CD4-positive, alpha-beta T cell treated with Interleukin-15 for 1 hour (primary cell): ENCODE data around the gene PPARA.

Experiments
- DNase-seq: peaks from one replicate; pipeline ENCODE4 v3.0.0-alpha.2; 2020

PPARA gene

DNA sequence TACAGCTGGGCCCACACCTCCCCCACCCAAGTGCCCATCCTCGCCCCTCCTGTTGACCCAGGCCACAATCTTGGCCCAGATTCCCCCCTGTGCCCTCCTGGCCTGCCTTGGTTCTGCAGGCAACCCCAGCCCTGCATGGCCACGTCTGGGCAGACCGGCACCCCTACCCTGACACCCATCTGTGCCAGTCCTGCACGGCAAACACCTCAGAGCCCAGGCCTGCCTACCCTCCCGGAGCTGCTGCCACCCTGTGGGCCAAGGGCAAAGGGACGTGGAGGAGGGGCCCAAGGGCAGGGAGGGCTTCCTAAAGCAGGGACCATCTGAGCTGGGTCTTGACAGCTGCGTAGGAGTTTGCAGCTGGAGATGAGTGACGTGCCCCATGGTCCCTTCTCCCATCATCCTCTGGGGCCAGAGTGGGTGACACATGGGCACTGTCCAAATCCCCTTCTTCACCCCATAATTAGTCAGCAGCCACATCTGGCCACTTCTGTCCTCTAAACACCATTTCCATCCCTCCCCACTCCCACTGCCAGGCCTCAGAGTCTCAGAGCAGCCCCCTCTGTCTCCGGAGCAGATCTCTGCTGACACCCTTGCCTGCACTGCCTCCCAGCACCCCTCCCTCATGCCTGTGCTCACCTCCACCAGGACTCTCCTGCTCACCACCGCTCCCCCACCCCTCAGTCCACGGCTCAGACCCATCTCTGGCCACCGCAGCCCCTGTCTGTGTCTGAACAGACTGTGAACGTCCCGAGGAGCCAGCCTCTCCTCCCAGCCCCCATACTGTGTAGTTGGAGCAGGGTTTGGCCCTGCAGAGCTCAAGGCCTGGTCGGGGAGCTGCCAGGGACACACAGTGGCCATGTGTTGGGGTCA lies 35.6 kb upstream of the PPARA start:
- no peak for DNase-seq

- no peak for DNase-seq
Observed at GRCh38 chr22:46115388-46115678, 35.0 kb upstream of the PPARA start.

GRCh38 chr22:46115755-46116490 lies 34.4 kb upstream of the PPARA start:
- DNase-seq, result no peak

GRCh38 chr22:46116491-46116958 lies 33.8 kb upstream of the PPARA start:
- peak; percentile 86 for DNase-seq

DNA sequence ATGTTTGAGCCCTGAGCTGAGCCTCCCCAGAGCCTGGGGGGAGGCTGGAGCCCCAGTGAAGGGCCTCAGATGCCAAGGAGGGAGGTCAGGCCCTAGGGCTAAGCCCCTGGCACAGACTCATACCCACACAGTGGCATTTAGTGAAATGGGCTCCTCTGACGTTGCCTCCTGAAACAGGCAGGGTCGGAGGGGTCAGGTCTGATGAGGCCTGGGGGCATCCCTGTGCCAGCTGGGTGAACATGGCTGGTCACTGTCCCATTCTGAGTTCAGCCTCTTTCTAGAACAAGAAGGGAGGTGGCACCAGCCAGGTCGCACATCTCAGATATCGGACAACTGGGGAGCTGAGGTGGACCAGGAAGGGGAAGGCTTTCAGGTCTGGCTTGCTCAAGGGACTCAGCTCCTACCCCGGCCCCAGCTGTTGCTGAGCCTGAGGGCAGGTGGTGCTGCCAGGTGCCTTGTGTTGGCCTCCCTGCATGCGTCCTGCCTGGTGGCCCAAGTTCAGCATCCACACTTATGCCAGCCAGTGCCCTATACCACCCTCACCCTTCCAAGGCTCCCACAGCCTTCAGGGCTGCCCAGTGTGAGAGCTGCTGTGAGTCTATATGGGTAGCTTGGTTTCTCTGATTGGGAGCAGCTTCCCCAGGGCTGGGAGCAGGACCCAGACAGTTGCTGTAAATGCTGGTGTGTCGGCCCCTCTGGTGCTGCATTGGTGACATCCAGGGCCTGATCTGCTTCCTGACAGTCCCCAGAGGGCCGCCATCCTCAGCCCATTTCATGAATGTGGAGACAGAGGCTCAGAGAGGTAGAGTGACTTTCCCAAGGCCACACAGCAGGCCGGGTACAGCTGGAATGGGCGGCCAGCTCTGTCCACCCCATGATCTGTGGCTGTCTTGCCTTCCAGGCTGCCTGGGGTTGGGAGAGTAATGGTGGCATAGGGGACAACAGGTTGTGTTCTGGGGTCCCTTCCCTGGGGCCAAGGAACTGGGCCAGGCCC lies 32.8 kb upstream of the PPARA start:
- no peak for DNase-seq

DNA sequence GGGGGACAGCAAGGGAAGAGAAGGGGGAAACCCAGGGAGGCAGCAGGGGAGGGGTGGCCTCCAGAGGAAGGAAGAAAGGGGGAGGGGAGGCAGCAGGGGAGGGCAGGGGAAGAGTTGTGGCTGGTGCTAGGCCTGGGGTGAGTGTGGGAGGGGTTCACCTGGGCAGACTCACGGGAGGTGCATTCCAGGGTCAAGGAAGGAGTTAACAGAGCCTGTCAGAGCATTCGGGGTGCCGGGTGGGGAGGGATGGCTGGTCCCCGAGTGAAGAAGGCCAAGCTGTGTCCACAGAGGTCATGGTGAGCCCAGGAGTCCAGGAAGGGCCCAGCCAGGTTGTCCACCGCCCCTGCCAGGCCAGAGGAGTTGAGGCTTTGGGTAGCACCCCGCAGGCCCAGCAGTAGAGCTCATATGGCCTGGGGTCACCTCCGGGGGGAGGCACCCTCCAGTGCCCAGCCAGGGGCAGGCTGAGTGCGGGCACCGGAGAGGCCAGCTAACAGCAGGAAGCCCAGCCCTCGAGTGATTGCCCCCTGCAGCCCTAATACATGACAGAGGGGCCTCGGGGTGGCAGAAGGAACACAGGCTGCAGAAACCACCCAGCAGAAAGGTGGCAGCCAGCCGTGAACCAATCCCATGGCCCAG lies 31.1 kb upstream of the PPARA start:
- no peak for DNase-seq

GRCh38 chr22:46119729-46120419 lies 30.5 kb upstream of the PPARA start:
- DNase-seq, result no peak

GRCh38 chr22:46120420-46120737 lies 29.9 kb upstream of the PPARA start:
- no peak for DNase-seq

- DNase-seq, result no peak
Observed at GRCh38 chr22:46121079-46121478, 29.2 kb upstream of the PPARA start.

GRCh38 chr22:46121523-46122287 lies 28.6 kb upstream of the PPARA start:
- no peak for DNase-seq

GRCh38 chr22:46122511-46122971 lies 27.8 kb upstream of the PPARA start:
- peak; percentile 63 for DNase-seq

GRCh38 chr22:46122980-46123693 lies 27.2 kb upstream of the PPARA start:
- no peak for DNase-seq

DNA sequence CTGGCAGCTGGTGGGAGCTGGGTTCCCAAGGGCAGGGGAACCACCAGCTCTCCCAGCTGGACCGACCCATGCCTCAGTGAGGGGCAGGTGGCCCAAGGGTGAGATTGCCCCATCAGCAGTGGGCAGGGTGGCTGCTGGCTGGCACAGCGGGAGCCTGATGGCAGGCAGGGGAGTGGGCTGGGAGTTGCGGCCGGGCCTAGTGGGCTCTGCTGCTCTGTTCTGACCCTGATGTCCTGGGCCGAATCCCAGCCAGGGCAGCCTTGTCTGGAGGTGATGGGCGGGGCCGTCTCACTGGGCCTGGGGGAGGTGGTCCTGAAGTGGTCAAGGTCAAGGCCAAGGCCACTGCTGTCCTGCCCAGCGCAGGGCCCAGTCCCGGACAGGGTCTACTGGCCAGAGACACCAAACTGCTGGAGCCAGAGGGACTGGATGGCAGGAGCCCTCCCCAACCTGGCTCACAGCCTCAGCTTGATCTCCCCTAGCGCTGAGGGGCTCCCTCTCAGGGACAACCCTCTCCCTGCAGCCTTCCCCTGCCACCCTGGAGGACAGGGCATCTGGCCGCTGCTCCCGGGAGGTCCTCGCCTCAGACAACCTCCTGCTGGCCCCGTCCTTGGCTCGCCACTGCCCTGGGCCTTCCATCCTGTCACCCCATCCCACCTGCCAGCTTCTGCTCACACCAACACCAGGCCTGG lies 26.5 kb upstream of the PPARA start:
- no peak for DNase-seq

- no peak for DNase-seq
Observed at GRCh38 chr22:46124383-46125144, 25.8 kb upstream of the PPARA start.

GRCh38 chr22:46125311-46125710 lies 25.0 kb upstream of the PPARA start:
- no peak for DNase-seq

DNA sequence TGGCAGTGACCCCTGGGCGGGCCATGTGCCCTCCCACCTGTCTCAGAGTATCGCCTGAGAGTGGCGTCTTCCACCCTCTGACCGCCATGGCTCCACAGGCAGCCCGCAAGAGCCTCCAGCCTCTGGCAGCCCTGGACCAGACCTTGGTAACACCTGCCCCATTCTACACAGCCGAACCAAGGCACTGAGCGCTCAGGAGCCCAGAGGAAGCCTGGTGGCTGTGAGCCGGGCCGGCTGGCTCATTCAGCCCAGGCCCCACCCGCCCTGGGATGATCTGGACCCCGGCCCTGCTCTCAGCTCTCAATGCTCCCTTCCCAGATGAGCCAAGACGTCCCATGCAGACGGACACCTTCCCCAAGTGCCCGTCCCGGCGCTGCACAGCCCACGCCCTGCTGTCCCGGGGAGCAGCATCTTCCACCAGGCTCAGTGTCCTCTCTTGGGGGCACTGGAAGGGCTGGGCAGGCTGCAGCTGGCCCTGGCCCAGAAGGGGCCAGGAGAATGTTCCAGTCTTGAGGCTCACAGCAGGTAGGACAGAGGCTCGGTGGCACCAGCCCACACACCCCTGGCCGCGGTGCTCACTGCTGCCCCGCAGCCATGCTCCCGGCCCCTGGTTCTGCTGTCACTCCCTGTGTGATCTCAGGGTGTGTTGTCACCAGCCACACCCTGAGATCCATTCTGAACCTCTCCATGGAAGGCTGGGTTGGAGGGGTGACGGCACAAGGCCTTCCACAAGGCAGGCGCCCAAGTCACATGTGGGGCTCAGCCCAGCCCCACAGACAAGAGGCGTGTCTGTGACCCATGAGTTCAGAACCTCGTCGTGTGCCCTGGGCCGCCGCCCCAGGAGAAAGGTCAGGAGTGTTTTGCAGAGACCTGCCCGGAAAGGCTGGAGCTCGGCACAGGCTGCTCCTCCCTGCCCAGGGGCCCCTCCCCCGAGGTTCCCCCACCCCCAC lies 24.2 kb upstream of the PPARA start:
- no peak for DNase-seq

- no peak for DNase-seq
Observed at GRCh38 chr22:46126853-46127385, 23.4 kb upstream of the PPARA start.

GRCh38 chr22:46127556-46127955 lies 22.8 kb upstream of the PPARA start:
- no peak for DNase-seq
